GM12878 (cell line): ENCODE data around the gene DEUP1. TPM values are rescaled to one million over a fixed set of nuclear protein-coding genes. Genes with fewer than 3 reads are reported as not detected.

ENCODE experiments used
- ATAC-seq: fragments of 200-7000 bp; cut with Tn5 transposase; 3 replicates; pipeline ENCODE4 v1.9.1; 2020; ENCODE audit warnings: mild to moderate bottlenecking, moderate library complexity
- BruUV-seq: library from RNA; stranded (reverse); fragments of 400-500 nt; replicated peaks from 2 replicates; lab custom pipeline; 2021; lab: Mats Ljungman, UMichigan
- CTCF ChIA-PET: fragments of 300-600 bp; sonication (Branson Sonifier 250); formaldehyde crosslinking; extraction: SDS; loops from one replicate; lab custom pipeline; 2021; ENCODE audit warnings: inconsistent platforms; lab: Yijun Ruan, JAX
- POLR2A ChIA-PET: fragments of 350-600 bp; formaldehyde crosslinking; extraction: SDS; loops from one replicate; lab custom pipeline; 2021; ENCODE audit warnings: inconsistent platforms; lab: Charles Lee
- RAD21 ChIA-PET: fragments of 300-600 bp; sonication (Branson Sonifier 250); formaldehyde crosslinking; loops from one replicate; lab custom pipeline; 2023; ENCODE audit warnings: antibody characterized with exemption; ENCODE audit not compliant: unreplicated experiment; lab: Charles Lee
- SMC1A ChIA-PET: fragments of 300-600 bp; sonication (Branson Sonifier 250); formaldehyde crosslinking; loops from one replicate; lab custom pipeline; 2023; ENCODE audit not compliant: unreplicated experiment, uncharacterized antibody; lab: Charles Lee
- DNase-seq: peaks from one replicate; pipeline ENCODE4 v3.0.0-alpha.2; 2011; ENCODE audit warnings: low read depth, low spot score
- FAIRE-seq: peaks from 3 replicates; lab custom pipeline; 2011; peaks lifted over from hg19 to GRCh38; lab: Jason Lieb, UNC
- H2AFZ ChIP-seq: 2 replicates; pipeline ENCODE4 v1.6.0; 2011; ENCODE audit warnings: low read depth, low read length, control low read depth; ENCODE audit not compliant: control insufficient read depth
- H3K27ac ChIP-seq: 2 replicates; pipeline ENCODE4 v1.5.1; 2011; ENCODE audit warnings: control low read depth; ENCODE audit not compliant: control insufficient read depth, insufficient read depth
- H3K27me3 ChIP-seq, 2 experiments: replicated peaks in 1 of 2; 2 replicates each; pipeline versions ENCODE4 v1.6.0 to v1.6.1; 2011; ENCODE audit warnings: low read length in 1 of 2; ENCODE audit not compliant: control insufficient read depth in 2 of 2, insufficient read depth in 2 of 2
- H3K36me3 ChIP-seq, 2 experiments: 2 replicates each; pipeline ENCODE4 v1.5.1; 2011; ENCODE audit warnings: low read length in 1 of 2; ENCODE audit not compliant: control insufficient read depth in 2 of 2, insufficient read depth in 2 of 2
- H3K4me1 ChIP-seq: 2 replicates; pipeline ENCODE4 v1.6.1; 2011; ENCODE audit warnings: mild to moderate bottlenecking, low read length, moderate library complexity, mixed read lengths; ENCODE audit not compliant: control insufficient read depth, insufficient read depth
- H3K4me2 ChIP-seq: 2 replicates; pipeline ENCODE4 v1.6.0; 2011; ENCODE audit warnings: control low read depth; ENCODE audit not compliant: control insufficient read depth, insufficient read depth
- H3K4me3 ChIP-seq: fragments of 200-600 bp; sonication (generic); 2 replicates; pipeline ENCODE4 v1.5.1; 2016
- H3K79me2 ChIP-seq: 2 replicates; pipeline ENCODE4 v1.6.0; 2011; ENCODE audit warnings: low read length; ENCODE audit not compliant: control insufficient read depth, insufficient read depth
- H3K9ac ChIP-seq: 2 replicates; pipeline ENCODE4 v1.8.0; 2011; ENCODE audit warnings: low read length, control low read depth, mixed read lengths; ENCODE audit not compliant: control insufficient read depth, insufficient read depth
- H3K9me3 ChIP-seq: replicated peaks from 3 replicates; pipeline ENCODE4 v1.5.1; 2011; ENCODE audit warnings: mild to moderate bottlenecking, low read length; ENCODE audit not compliant: control insufficient read depth, insufficient read depth
- H4K20me1 ChIP-seq: 2 replicates; pipeline ENCODE4 v1.6.0; 2011; ENCODE audit not compliant: control insufficient read depth, insufficient read depth
- BHLHE40 ChIP-seq, 2 experiments: fragments of 450-650 bp in 1 of 2; IDR thresholded peaks; 2 replicates each; pipeline ENCODE4 v1.6.1; 2011 to 2017; ENCODE audit warnings: low read depth in 2 of 2, borderline replicate concordance in 1 of 2, improper control_type of control experiment in 1 of 2, low read length in 1 of 2, mild to moderate bottlenecking in 1 of 2
- EED ChIP-seq: sonication (generic); IDR thresholded peaks from 2 replicates; pipeline ENCODE4 v1.6.1; 2016; ENCODE audit warnings: antibody characterized with exemption, low read depth
- EZH2 ChIP-seq: IDR thresholded peaks from 2 replicates; pipeline ENCODE4 v1.6.1; 2012; ENCODE audit warnings: low read depth, mild to moderate bottlenecking, control low read depth, inconsistent platforms, low read length, borderline replicate concordance; ENCODE audit not compliant: control insufficient read depth
- LARP7 ChIP-seq: fragments of 450-650 bp; IDR thresholded peaks from 2 replicates; pipeline ENCODE4 v1.6.1; 2017; ENCODE audit warnings: mild to moderate bottlenecking
- RAD51 ChIP-seq: fragments of 450-650 bp; IDR thresholded peaks from 2 replicates; pipeline ENCODE4 v1.6.1; 2016; ENCODE audit warnings: moderate library complexity, mild to moderate bottlenecking, inconsistent platforms
- RCOR1 ChIP-seq: conservative IDR thresholded peaks from 2 replicates; pipeline ENCODE4 v1.6.1; 2012; ENCODE audit warnings: low read depth, low read length, improper control_type of control experiment
- RFX5 ChIP-seq: IDR thresholded peaks from 2 replicates; pipeline ENCODE4 v1.6.1; 2011; ENCODE audit warnings: low read depth, low read length, improper control_type of control experiment
- SIX5 ChIP-seq: IDR thresholded peaks from 2 replicates; pipeline ENCODE4 v1.6.1; 2011; ENCODE audit warnings: mild to moderate bottlenecking, low read depth, low read length, moderate library complexity; ENCODE audit not compliant: severe bottlenecking
- TCF12 ChIP-seq: IDR thresholded peaks from 2 replicates; pipeline ENCODE4 v1.6.1; 2011; ENCODE audit warnings: low read depth, mild to moderate bottlenecking, low read length
- USF1 ChIP-seq: IDR thresholded peaks from 2 replicates; pipeline ENCODE4 v1.6.1; 2011; ENCODE audit warnings: borderline replicate concordance, low read depth, mild to moderate bottlenecking, moderate library complexity, mixed read lengths, low read length; ENCODE audit not compliant: insufficient read depth; ENCODE audit errors: extremely low read length
- YY1 ChIP-seq: IDR thresholded peaks from 2 replicates; pipeline ENCODE4 v1.6.1; 2011; ENCODE audit warnings: low read depth, mild to moderate bottlenecking, low read length
- WGBS: methylation state at CpG from one replicate; pipeline ENCODE4 v1.1.6; 2016; ENCODE audit warnings: low lambda C conversion rate; ENCODE audit not compliant: insufficient replicate concordance, insufficient coverage; ENCODE audit errors: missing lambda C conversion rate; 5-methylcytosine and 5-hydroxymethylcytosine counted together
- in situ Hi-C: fragments of 300-500 bp; cut with MboI; formaldehyde crosslinking; loops from 9 replicates; pipeline ENCODE4 v1.14.3; 2018; ENCODE audit warnings: mixed read lengths
- intact Hi-C: fragments of 100-400 bp; cut with micrococcal nuclease; formaldehyde crosslinking; loops from one replicate; pipeline ENCODE4 v1.14.2; 2022; ENCODE audit not compliant: unreplicated experiment
- polyA plus RNA-seq, 11 experiments: library from polyadenylated mRNA; depleted of rRNA in 4 of 11; unstranded in 6 of 11; stranded (reverse) in 5 of 11; fragments of >200 nt; fragmentation: Nextera tagmentation in 4 of 11; fragmentation: Illumina TruSeq in 1 of 11; extraction: Ambion mirVana in 4 of 11; extraction: Trizol in 1 of 11; gene quantifications; 1 replicate in 1 of 11; 2 replicates in 10 of 11; pipeline versions ENCODE4 v1.2.1 to v1.2.3, GENCODE V29; 2011 to 2016; ENCODE audit warnings: inconsistent platforms in 2 of 11, missing spikeins in 2 of 11, low read depth in 1 of 11
- total RNA-seq, 4 experiments: library from RNA; depleted of rRNA in 3 of 4; stranded (reverse); fragments of >200 nt in 3 of 4; fragmentation: Illumina TruSeq in 1 of 4; extraction: Trizol in 1 of 4; gene quantifications; 2 replicates each; pipeline versions ENCODE4 v1.2.1 to v1.2.3, GENCODE V29; 2013 to 2021
- TF ChIP-seq, protein P1 (sequence below): IDR thresholded peaks from 2 replicates; pipeline ENCODE4 v1.6.1; 2012; ENCODE audit warnings: improper control_type of control experiment, low read depth, low read length; ENCODE audit not compliant: insufficient replicate concordance
- TF ChIP-seq, protein P2 (sequence below): fragments of 450-650 bp; IDR thresholded peaks from 2 replicates; pipeline ENCODE4 v1.6.1; 2017; ENCODE audit warnings: mild to moderate bottlenecking, moderate library complexity

The DEUP1 gene
- total and polyA plus RNA-seq, 10 of the 15 experiments (the other 5 are each of a cell fraction or from before 2014, with no cell fraction given) = 0.12 TPM; not detected in 9

GRCh38 chr11:93330446-93330984, at the start of gene DEUP1 (continued):
- TF ChIP-seq, protein P1, sequence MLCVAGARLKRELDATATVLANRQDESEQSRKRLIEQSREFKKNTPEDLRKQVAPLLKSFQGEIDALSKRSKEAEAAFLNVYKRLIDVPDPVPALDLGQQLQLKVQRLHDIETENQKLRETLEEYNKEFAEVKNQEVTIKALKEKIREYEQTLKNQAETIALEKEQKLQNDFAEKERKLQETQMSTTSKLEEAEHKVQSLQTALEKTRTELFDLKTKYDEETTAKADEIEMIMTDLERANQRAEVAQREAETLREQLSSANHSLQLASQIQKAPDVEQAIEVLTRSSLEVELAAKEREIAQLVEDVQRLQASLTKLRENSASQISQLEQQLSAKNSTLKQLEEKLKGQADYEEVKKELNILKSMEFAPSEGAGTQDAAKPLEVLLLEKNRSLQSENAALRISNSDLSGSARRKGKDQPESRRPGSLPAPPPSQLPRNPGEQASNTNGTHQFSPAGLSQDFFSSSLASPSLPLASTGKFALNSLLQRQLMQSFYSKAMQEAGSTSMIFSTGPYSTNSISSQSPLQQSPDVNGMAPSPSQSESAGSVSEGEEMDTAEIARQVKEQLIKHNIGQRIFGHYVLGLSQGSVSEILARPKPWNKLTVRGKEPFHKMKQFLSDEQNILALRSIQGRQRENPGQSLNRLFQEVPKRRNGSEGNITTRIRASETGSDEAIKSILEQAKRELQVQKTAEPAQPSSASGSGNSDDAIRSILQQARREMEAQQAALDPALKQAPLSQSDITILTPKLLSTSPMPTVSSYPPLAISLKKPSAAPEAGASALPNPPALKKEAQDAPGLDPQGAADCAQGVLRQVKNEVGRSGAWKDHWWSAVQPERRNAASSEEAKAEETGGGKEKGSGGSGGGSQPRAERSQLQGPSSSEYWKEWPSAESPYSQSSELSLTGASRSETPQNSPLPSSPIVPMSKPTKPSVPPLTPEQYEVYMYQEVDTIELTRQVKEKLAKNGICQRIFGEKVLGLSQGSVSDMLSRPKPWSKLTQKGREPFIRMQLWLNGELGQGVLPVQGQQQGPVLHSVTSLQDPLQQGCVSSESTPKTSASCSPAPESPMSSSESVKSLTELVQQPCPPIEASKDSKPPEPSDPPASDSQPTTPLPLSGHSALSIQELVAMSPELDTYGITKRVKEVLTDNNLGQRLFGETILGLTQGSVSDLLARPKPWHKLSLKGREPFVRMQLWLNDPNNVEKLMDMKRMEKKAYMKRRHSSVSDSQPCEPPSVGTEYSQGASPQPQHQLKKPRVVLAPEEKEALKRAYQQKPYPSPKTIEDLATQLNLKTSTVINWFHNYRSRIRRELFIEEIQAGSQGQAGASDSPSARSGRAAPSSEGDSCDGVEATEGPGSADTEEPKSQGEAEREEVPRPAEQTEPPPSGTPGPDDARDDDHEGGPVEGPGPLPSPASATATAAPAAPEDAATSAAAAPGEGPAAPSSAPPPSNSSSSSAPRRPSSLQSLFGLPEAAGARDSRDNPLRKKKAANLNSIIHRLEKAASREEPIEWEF = no peak
- TF ChIP-seq YY1 (no peak), EED (no peak)

DNA sequence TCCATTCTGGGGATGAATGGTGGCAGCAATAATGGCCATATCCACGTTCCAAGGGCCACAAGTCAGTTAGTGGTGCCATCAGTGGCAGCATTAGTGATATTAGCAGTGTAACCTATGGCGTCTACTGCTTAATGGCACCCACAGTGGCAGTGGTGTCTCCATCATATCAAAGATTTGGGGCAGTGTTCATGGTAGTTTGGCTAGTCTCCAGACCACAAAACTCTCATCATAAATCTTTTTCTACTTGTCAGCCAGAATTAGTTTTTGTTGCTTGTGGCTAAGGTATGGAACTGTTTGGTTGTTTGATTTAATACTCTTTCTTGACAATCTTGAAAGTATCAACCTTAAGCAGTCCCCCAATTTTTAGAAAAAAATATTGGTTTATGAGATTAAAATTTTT, 45.1 kb upstream of the DEUP1 start:
- DNase-seq = no peak
- Histone ChIP-seq H2AFZ (no peak overlapping the region), H3K79me2 (no peaks in the 10 kb centered on the region), H3K9me3 (no peaks in the 10 kb centered on the region; the same call in 2 of the 3 replicates), H4K20me1 (no peaks in the 10 kb centered on the region), H3K36me3 (no peaks in the 10 kb centered on the region), H3K27ac (no peak overlapping the region), H3K4me3 (no peak overlapping the region), H3K9ac (no peak overlapping the region), H3K27me3 (no peaks in the 10 kb centered on the region), H3K4me2 (no peak overlapping the region), H3K4me1 (peaks cover 20% of the 10 kb centered on the region)
- SMC1A ChIA-PET = no interaction called here
- no peak for ATAC-seq
- POLR2A ChIA-PET = no interaction called here
- no TSS peak for BruUV-seq
- in situ Hi-C loops (no loop called here), intact Hi-C loops (loop anchor here (5.0 kb wide), 1 partner anchor 257 kb away; the partner anchor contains the start of gene SMCO4)
- 2% methylated on average over 2 of the region's 2 CpGs for WGBS
- FAIRE-seq = no peak
- RAD21 ChIA-PET = no interaction called here
- CTCF ChIA-PET = no interaction called here
- TF ChIP-seq RFX5 (no peak), RAD51 (no peak), LARP7 (no peak), TCF12 (no peak), RCOR1 (no peak), USF1 (no peak), EZH2 (no peak), SIX5 (no peak), BHLHE40 (IDR thresholded peaks at IDR 0.05; ENCODE audit: borderline replicate concordance in 1 of 2, low read depth in 2 of 2, low read length in 1 of 2) (no peak)
- TF ChIP-seq, protein P2, sequence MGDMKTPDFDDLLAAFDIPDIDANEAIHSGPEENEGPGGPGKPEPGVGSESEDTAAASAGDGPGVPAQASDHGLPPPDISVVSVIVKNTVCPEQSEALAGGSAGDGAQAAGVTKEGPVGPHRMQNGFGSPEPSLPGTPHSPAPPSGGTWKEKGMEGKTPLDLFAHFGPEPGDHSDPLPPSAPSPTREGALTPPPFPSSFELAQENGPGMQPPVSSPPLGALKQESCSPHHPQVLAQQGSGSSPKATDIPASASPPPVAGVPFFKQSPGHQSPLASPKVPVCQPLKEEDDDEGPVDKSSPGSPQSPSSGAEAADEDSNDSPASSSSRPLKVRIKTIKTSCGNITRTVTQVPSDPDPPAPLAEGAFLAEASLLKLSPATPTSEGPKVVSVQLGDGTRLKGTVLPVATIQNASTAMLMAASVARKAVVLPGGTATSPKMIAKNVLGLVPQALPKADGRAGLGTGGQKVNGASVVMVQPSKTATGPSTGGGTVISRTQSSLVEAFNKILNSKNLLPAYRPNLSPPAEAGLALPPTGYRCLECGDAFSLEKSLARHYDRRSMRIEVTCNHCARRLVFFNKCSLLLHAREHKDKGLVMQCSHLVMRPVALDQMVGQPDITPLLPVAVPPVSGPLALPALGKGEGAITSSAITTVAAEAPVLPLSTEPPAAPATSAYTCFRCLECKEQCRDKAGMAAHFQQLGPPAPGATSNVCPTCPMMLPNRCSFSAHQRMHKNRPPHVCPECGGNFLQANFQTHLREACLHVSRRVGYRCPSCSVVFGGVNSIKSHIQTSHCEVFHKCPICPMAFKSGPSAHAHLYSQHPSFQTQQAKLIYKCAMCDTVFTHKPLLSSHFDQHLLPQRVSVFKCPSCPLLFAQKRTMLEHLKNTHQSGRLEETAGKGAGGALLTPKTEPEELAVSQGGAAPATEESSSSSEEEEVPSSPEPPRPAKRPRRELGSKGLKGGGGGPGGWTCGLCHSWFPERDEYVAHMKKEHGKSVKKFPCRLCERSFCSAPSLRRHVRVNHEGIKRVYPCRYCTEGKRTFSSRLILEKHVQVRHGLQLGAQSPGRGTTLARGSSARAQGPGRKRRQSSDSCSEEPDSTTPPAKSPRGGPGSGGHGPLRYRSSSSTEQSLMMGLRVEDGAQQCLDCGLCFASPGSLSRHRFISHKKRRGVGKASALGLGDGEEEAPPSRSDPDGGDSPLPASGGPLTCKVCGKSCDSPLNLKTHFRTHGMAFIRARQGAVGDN = no peak
